GM19324 (cell line): ENCODE results near the gene ATAD5.
"Not testable (repeated sequence)": the region's sequence is repeated elsewhere in the genome, so short reads cannot be mapped to it uniquely, and the experiment has no call there.

Experiments
- ATAC-seq: cut with Tn5 transposase; IDR thresholded peaks from one replicate; pipeline ENCODE4 v1.9.1; 2021; ENCODE audit warnings: mild to moderate bottlenecking, moderate library complexity; ENCODE audit not compliant: unreplicated experiment, low FRiP score

The ATAD5 gene

DNA sequence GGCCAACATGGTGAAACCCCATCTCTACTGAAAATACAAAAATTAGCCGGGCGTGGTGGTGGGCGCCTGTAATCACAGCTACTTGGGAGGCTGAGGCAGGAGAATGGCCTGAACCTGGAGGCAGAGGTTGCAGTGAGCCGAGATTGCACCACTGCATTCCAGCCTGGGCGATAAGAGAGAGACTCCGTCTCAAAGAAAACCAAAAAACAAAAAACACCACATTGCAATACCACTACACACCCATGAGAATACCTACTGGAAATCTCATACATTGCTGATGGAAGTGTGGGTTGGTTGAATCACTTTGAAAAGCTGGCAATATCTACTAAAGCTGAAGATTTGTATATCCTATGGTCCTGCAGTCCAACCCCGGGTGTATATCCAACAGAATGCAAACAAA lies 78.4 kb downstream of the ATAD5 start:
- not testable (repeated sequence) for ATAC-seq

DNA sequence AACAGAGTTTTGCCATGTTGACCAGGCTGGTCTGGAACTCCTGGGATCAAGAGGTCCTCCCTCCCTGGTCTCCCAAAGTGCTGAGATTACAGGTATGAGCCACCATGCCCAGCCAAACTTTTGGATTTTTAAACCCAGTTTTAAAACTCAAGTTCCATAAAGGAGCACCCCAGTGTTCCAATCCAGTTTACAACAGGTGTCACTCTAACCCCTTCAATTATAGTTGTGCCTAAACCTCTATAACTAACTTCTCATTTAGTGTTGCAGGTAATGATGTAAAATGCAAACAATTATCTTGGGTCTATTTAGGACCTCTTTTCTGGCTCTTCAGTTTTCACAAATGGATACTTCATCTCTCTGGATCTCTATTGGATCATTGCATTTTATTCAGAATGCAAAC lies 82.2 kb downstream of the ATAD5 start:
- no peak for ATAC-seq

DNA sequence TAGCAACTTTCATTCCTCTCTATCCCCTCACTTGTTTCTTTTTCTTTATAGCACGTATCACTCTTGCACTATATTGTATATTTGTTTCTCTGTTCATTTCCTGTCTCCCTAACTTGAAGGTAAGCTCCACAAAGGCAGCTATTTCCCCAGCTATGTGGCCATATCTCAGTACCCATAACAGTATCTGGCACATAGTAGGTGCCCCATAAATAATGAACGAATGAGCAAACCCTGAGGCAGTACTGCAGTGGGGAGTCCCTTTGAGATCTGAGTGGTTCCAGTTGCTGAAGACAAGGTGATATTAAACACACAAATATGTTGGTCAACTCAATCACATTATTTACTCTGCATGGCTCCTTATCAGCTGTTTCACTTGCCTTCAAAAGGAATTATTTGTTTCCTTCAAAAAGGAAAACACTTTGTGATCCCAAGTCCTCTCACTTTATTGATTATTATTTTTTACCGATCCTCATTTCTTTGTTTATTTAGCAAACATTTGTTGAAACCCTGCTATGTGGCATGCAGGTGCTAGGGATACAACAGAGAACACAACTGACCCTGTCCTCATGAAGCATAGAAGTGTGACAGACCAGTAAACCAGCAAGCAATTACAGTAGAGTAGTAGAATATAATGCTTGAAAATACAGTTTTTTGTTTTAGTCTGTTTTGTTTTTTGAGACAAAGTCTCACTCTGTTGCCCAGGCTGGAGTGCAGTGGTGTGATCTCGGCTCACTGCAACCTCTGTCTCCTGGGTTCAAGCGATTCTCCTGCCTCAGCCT lies 84.3 kb downstream of the ATAD5 start:
- ATAC-seq: no peak

DNA sequence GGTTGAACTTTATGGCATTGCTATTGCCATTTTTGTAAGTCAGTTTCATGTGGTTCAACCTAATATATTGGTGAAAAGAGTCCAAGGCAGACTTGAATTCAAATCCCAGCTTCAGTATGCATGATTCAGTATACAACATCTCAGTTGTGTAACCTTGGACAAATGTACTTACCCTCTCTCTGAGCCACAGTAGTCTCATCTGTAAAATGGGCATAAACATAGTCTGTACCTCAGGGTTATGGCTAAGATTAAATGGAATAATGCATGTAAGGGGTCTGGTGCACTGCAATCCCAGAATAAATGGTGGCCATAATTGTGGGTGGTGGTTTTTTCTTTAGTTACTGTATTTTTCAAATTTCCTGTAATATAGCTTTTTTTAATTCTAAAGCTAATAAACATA lies 85.3 kb downstream of the ATAD5 start:
- no peak for ATAC-seq

DNA sequence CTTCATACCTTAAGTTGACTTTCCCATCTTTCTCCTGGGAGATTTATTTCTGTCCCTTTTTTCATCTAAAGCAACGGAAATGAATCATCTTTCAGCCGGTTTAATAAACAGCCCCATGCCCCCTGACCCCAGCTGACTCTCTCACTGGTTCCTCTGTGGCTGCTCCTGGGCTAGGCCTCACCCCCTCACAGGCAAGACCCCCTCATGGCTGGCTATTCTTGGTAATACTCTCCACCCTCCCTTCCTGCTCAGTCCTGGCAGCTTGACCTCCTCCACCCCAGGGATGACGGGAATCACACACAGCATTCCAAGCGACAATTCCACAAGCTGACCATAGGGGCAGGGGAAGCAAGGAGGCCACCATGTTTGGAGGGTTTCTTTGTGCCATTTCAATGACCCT lies 88.5 kb downstream of the ATAD5 start:
- no peak for ATAC-seq

DNA sequence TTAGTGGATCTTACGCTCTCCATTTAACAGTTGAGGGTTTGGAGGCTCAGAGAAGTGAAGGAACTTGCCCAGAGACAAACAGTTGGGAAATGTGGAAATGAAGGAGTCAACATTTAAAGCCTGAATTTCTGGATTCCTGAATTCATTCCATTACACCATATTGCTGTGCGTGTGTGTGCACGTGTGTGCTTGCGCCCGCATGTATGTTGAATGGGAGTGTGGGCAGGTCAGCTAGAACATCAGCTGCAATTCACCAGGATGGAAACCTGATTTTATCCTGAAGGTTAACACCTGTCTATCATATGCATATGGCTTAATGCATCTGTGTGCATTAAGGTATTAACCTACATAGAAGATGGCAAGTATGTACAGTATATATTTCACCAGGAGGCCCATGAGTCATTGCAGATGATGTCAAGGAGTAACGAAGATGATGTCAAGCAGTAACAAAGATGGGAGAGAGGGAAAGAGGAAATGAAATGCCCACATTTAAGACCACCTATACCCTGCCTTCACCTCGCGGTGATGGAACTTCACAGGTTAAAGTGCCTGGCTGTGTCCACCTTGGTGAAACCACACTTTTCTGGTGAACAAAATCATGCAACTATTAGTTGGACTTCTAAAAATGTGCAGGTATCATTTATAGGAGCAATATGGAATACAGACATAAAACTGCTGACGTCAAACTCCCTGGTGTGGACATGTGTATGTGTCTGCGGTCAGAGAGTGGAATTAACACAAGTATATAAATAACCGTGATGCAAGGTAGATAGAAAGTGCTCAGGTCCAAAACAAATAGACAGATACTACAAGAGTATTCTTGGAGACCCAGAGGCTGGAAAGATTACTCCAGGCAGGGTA lies 89.1 kb downstream of the ATAD5 start:
- ATAC-seq: no peak

DNA sequence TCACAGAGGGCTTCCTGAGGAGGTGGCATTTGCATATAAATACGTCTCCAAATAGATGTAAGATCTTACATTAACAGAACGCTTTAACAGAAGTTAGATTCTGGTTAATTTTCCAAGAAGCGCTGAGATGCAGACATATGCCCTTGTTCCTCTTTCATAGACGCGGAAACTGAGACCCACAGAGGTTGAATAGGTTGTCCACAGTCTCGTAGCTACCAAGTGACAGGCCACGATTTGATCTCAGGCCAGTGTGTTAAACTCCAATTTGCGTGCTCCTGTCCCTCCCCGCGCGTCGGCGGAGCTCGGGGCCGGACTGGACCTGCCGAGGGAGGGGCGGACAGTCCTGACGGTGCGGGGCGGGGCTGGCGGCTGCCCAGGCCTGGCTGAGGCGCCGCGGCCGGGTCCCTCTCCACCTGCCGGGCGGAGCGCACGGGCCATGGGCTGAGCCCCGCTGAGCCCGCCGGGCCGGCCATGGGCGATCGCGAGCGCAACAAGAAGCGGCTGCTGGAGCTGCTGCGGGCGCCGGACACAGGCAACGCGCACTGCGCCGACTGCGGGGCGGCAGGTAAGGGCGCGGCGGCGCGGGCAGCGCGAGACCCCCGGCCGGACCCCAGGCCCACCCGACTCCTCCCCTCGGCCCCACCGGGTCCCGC lies 89.9 kb downstream of the ATAD5 start, which contains the start of gene ADAP2:
Gene ADAP2, plus strand, starts transcription at position 402 of the 653 bp plus-strand sequence. Its CDS starts 70 bp downstream, at position 472.
- ATAC-seq: no peak

DNA sequence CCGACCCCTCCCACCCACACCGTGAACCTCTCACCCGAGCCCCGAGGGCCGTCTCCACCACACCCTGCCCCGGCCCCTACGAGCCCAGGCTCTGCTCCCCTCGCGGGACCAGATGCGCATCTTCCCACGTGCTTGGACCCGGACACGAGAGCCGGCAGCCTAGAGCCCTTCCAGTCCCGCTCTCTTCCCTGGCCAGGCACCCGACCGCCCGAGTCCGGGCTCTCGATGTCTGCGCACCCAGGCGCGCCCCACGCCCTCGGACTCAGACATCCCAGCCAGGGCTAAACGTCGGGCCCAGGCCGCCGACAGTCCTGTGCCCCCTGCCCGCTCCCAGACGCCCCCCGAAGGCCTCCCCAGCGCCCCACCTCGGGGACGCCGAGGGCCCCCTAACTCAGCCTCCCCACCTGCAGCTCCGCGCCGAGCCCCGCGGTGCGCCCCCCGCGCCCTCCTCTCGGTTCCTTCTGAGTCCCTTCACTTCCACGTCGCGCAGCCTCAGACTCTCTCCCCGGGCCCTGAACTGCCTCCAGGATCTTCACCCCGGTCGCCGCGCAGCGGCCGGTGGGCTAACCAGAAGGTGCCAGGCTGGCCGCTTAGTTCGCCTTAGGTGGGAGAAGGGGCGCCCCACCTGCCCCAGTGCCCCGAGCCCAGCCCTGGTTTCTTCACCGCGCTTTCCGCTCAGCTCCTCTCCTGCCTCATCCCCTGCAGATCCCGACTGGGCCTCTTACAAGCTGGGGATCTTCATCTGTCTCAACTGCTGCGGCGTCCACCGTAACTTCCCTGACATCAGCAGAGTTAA lies 90.7 kb downstream of the ATAD5 start:
- ATAC-seq: no peak

DNA sequence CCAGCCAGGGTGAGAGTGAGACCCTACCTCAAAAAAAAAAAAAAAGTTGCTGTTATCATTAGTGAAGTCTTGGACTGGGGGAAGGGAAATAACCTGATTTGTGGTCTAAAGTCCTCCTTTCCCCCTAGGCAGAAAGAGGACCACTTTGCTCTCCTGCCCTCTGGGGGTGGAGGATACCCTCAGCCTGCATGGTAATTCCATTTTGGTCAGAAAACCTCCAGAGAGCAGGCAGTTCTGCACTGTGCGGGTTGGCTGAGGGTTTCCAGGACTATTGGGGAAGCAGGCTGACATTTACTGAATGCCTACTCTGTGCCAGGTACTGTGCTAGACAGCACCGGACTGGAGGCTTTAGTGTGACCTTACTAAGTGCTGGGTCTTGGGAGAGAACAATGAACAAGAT lies 92.6 kb downstream of the ATAD5 start:
- ATAC-seq: no peak

DNA sequence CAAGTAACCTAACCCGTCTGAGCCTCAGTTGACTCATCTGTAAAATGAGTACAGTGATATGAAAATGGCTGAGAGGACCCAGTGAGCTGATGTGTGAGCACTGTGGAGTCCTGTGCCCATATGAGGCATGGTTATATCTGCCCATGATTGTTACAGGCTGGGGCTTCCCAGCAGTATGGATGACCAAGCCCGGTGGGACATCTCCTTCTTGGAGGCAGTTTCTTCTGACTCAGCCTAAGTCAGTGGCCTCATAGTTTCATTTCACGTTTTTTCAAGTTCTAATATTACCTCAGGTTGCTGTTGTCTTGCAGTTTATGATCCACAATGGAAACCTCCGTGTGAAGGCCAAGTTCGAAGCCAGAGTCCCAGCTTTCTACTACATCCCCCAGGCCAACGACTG lies 94.8 kb downstream of the ATAD5 start:
- ATAC-seq: no peak

DNA sequence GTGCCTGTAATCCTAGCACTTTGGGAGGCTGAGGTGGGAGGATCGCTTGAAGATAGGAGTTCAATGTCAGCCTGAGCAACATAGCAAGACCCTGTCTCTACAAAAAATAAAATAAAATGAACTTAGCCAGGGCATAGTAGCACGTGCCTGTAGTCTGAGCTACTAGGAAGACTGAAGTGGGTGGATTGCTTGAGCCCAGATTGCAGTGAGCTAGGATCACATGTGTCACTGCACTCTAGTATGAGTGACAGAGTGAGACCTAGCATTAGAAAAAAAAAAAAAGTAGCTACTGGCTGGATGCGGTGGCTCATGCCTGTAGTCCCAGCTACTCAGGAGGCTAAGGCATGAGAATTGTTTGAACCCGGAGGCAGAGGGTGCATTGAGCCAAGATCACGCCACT lies 96.0 kb downstream of the ATAD5 start:
- ATAC-seq: no peak

DNA sequence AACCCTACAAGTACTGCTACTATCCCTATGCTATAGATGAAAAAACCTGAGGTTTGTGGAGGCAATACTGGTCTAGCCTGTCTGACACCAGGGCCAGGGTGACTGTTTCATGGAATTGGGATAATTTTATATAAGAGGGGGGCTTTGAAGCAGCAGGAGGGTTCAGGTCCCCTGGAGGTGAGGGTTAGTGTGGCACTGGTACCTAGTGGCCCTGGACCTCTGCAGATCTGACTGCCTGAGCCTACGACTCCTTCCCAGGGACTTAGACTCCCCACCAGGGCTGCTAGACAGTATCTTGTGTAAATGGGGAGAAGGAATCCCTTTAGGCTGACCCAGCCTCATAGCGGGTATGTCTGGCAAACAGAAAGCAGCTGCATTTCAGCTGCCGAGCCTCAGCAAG lies 96.8 kb downstream of the ATAD5 start:
- ATAC-seq: no peak

DNA sequence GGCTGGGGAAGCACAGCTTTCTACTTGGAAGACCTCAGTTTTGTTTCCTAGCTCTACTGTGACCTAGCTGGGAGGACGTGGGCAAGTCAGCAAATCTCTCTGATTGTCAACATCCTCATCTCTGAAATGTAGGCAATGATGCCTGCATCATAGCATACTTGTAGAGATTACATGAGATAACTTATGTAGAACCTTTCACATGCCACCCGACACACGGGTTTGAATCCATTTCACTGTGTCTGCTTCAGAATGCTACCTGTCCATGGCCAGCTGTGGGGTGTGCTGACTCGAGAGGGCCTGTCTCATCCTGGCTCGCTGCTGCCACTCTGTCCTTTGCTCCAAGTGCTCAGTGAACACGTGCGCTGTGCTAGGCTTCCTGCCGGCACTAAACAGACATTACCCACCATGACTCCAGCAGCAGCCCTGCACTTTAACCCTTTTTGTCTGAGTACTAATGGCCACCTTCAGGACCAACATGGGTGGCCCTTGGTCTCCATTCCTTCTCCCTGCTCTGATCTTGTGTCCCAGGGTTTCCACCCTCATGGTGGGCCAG lies 97.4 kb downstream of the ATAD5 start:
- no peak for ATAC-seq

DNA sequence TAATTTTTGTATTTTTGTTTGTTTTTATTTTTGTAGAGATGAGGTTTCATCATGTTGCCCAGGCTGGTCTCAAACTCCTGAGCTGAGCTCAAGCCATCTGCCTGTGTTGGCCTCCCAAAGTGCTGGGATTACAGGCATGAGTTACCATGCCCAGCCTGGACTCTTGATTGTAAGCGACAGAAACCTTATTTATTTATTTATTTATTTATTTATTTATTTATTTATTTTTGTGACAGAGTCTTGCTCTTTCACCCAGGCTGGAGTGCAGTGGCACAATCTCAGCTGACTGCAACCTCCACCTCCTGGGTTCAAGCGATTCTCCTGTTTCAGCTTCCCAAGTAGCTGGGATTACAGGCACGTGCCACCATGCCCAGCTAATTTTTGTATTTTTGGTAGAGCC lies 98.1 kb downstream of the ATAD5 start:
- ATAC-seq: not testable (repeated sequence)

DNA sequence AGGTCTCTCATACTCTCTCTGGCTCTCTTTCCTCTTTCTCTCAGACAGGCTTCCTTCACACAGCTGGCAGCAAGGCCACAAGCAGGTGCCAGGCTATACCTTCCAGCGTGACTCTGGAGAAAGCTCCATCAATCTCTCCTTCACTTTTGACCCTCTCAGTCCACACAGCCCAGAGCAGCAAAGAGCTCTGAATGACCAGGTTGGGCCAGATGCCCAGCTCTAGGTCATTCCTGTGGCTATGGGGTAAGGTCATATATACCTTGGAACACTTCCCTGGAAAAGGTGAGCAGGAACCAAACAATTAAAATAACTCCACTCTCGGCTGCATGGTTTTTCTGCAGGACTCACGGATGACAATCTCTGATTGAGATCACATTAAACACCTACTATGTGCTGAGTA lies 98.7 kb downstream of the ATAD5 start:
- ATAC-seq: no peak

DNA sequence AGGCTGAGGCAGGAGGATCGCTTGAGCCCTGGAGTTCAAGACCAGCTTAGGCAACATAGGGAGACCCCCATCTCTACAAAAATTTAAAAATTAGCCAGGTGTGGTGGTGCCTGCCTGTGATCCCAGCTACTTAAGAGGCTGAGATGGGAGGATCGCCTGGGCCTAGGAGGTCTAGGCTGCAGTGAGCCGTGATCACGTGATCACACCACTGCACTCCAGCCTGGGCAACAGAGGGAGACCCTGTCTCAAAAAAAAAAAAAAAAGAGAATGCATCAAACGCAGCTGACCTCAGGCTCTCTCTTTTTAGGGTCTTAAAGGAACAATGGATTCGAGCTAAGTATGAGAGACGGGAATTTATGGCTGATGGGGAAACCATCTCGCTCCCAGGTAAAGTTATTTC lies 99.8 kb downstream of the ATAD5 start:
- not testable (repeated sequence) for ATAC-seq

DNA sequence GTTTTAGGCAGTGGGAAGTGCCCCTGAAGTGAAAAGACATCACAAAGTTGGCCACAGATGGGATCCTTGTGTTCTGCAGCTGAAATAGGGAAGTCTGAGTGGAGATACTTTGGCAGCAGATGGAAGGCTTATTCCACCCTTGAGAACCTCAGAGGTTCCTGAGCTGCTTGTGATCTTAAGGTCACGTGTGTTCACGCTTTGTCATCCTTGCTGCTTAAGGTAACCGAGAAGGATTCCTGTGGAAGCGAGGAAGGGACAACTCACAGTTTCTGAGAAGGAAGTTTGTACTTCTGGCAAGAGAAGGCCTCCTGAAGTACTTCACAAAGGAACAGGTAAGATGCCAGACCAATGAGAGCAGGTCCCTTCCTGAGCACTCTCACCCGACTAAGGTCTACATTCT lies 102.2 kb downstream of the ATAD5 start:
- no peak for ATAC-seq

DNA sequence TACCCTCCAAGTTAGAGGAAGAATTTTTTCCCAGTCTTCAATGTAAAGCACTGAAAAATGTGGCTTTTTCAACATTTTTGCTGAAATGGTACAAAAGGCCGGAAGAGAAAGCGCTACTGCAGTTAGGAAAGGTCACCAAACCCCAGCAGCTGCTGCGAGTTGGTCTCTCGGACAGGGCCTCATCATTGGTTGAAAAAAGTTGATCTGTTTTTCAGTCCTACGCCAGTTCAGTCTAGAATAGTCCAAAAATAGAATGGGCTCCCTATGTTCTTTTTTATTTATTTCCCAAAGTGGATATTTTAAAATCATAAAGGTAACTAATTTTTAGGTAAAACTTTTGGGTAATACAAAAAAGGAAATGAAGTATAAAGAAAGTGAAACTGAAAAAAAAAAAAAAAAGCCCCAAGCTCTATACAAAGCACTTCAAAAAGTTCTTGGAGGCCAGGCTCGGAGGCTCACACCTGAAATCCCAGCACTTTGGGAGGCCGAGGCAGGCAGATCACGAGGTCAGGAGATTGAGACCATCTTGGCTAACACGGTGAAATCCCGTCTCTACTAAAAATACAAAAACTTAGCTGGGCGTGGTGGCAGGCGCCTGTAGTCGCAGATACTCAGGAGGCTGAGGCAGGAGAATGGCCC lies 107.4 kb downstream of the ATAD5 start:
- ATAC-seq: no peak

DNA sequence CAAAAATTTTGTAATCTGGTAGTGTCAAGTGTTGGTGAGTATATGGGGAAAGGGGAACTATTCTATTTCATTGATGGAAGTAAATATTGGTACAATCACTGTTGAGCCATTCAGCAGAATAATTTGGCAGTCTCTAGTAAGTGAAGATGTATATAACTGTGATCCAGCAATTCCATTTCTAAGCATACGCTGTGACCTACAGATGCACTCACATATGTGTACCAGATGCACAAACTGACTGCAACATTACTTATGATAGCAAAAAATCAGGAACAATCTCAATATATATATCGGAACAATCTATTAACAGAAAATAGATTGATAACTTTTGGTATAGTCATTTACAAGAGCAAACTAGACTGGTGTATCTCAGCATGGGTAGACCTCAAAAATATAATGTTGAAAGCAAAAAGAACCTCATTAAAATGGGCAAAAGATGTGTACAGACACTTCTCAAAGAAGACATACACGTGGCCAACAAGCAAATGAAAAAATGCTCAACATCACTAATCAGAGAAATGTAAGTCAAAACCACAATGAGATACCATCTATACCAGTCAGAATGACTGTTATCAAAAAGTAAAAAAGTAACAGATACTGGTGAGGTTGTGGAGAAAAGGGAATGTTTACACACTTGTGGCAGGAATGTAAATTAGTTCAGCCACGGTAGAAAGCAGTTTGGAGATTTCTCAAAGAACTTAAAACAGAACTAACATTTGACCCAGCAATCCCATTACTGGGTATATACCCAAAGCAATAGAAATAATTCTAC lies 110.7 kb downstream of the ATAD5 start:
- ATAC-seq: no peak
